Lower leg skin (tissue), 4 donors: ENCODE results near the gene TMEM9B. TPM values are rescaled to one million over a fixed set of nuclear protein-coding genes. Genes with fewer than 3 reads are reported as not detected.
"Not testable (repeated sequence)": the region's sequence is repeated elsewhere in the genome, so short reads cannot be mapped to it uniquely, and the experiment has no call there.

Experiments
- DNase-seq, 2 donors: peaks; one replicate each; pipeline ENCODE4 v3.0.0-alpha.2; 2019; ENCODE audit warnings: low spot score in 2 of 2
- H3K4me3 ChIP-seq: fragments of 200-600 bp; sonication (generic); 2 replicates; pipeline ENCODE4 v1.5.1; 2017; ENCODE audit warnings: mild to moderate bottlenecking, low read depth; ENCODE audit not compliant: poor library complexity, severe bottlenecking
- POLR2A ChIP-seq, 2 donors: fragments of 450-650 bp; IDR thresholded peaks; one replicate each; pipeline ENCODE4 v1.6.1; 2016 to 2017; ENCODE audit warnings: antibody characterized with exemption in 2 of 2, mild to moderate bottlenecking in 1 of 2, moderate library complexity in 1 of 2
- WGBS, 2 donors: methylation state at CpG; one replicate each; pipeline ENCODE4 v1.1.5; 2018; 5-methylcytosine and 5-hydroxymethylcytosine counted together
- intact Hi-C: fragments of 100-400 bp; cut with DNase I; formaldehyde crosslinking; loops from one replicate; pipeline ENCODE4 v1.15.0; 2023; ENCODE audit warnings: low total_unique reads
- total RNA-seq, 4 donors: library from RNA; depleted of rRNA; stranded (reverse); fragments of >200 nt; gene quantifications; one replicate each; pipeline ENCODE4 v1.1.0, GENCODE V29; 2016
- TF ChIP-seq, protein P1 (sequence below), 3 donors: fragments of 450-650 bp; IDR thresholded peaks; one replicate each; pipeline ENCODE4 v1.5.1; 2016; ENCODE audit warnings: antibody characterized with exemption in 3 of 3, mild to moderate bottlenecking in 3 of 3, moderate library complexity in 2 of 3

TMEM9B gene
- total RNA-seq, 4 donors from 2014 or later = 40.4 to 54.7 (median 48.0) TPM

DNA sequence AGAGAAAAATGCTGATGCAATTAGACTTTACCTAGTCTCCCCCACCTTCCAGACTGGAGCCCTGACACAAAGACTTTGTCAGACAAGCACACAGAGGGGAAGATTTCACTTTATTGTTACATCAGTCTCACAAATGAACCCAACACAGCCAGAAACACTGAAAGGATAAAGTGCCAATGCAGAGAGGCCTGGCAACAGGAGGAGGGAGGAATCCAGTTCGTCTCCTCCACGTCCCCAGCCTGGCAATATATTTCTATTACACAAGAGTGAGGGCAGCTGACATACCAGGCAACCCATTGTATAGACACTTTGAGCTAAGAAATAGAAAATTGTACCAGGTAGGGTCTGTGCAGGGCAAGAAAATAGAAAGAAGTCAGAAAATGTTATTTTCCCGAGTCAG lies 16.2 kb upstream of the TMEM9B start:
- 75% methylated on average over 3 of the region's 3 CpGs for WGBS, 2 donors
- TF ChIP-seq POLR2A (IDR thresholded peaks at IDR 0.05) = no peak
- TF ChIP-seq, protein P1, sequence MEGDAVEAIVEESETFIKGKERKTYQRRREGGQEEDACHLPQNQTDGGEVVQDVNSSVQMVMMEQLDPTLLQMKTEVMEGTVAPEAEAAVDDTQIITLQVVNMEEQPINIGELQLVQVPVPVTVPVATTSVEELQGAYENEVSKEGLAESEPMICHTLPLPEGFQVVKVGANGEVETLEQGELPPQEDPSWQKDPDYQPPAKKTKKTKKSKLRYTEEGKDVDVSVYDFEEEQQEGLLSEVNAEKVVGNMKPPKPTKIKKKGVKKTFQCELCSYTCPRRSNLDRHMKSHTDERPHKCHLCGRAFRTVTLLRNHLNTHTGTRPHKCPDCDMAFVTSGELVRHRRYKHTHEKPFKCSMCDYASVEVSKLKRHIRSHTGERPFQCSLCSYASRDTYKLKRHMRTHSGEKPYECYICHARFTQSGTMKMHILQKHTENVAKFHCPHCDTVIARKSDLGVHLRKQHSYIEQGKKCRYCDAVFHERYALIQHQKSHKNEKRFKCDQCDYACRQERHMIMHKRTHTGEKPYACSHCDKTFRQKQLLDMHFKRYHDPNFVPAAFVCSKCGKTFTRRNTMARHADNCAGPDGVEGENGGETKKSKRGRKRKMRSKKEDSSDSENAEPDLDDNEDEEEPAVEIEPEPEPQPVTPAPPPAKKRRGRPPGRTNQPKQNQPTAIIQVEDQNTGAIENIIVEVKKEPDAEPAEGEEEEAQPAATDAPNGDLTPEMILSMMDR (IDR thresholded peaks at IDR 0.05) = no peak
- no peak for DNase-seq
- intact Hi-C loops = no loop called here
- H3K4me3 ChIP-seq = no peak overlapping the region

- H3K4me3 ChIP-seq, DNase-seq, intact Hi-C loops: not testable (repeated sequence)
- 82 to 87% methylated on average over 5 of the region's 7 CpGs for WGBS, 2 donors
These were observed 15.1 kb upstream of the TMEM9B start for GRCh38 chr11:8979365-8979764.

GRCh38 chr11:8973121-8973520 lies 8.9 kb upstream of the TMEM9B start:
- no peak for DNase-seq
- 76 to 77% methylated on average over 3 of the region's 3 CpGs for WGBS, 2 donors
- intact Hi-C loops = no loop called here
- no peak overlapping the region for H3K4me3 ChIP-seq
- no peak for TF ChIP-seq POLR2A (IDR thresholded peaks at IDR 0.05)
- TF ChIP-seq, protein P1 (IDR thresholded peaks at IDR 0.05) = no peak

GRCh38 chr11:8971924-8972316 lies 7.7 kb upstream of the TMEM9B start:
- intact Hi-C loops = no loop called here

GRCh38 chr11:8971196-8971923 lies 7.1 kb upstream of the TMEM9B start:
- intact Hi-C loops = no loop called here
- H3K4me3 ChIP-seq = no peak overlapping the region
- TF ChIP-seq, protein P1 (IDR thresholded peaks at IDR 0.05) = no peak
- TF ChIP-seq POLR2A (IDR thresholded peaks at IDR 0.05) = no peak
- 65 to 75% methylated on average over 2 of the region's 2 CpGs for WGBS, 2 donors
- no peak for DNase-seq

More at GRCh38 chr11:8971924-8972316, 7.7 kb upstream of the TMEM9B start:
- DNase-seq = no peak
- H3K4me3 ChIP-seq = no peak overlapping the region
- TF ChIP-seq POLR2A (IDR thresholded peaks at IDR 0.05) = no peak
- TF ChIP-seq, protein P1 (IDR thresholded peaks at IDR 0.05) = no peak
- 76 to 80% methylated on average over 1 of the region's 1 CpG for WGBS, 2 donors

DNA sequence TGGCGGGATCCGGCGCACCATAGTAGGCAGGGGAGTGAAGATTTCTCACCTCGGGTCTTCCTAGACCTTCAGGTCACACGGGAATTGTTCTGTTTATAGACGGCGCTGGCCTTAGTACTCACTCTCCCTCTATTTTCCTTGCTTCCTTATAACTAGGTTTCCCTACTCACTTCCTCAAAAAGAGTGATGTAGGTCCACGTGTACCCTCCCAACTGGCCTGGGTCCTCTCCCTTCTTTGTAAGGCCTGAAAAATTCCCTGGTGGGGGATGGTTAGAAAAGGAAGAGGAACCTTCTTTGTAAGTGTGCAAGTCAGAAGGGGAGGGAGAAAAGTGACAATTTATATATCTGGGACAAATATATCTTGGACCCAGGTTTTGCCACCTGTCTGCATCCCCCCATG lies 2.9 kb upstream of the TMEM9B start:
- no peak for TF ChIP-seq POLR2A (IDR thresholded peaks at IDR 0.05)
- TF ChIP-seq, protein P1 (IDR thresholded peaks at IDR 0.05) = no peak
- intact Hi-C loops = no loop called here
- 79 to 86% methylated on average over 8 of the region's 8 CpGs for WGBS, 2 donors
- H3K4me3 ChIP-seq = no peak overlapping the region
- DNase-seq = no peak
